Thyroid gland (tissue), 4 donors: ENCODE measurements around the gene PIGQ. TPM values are rescaled to one million over a fixed set of nuclear protein-coding genes. Genes with fewer than 3 reads are reported as not detected.

Source experiments
- DNase-seq, 2 donors: peaks; one replicate each; pipeline ENCODE4 v3.0.0-alpha.2; 2019
- H3K27ac ChIP-seq, 3 donors: fragments of 200-600 bp; sonication (generic); 1 replicate in 2 of 3; 2 replicates in 1 of 3; pipeline ENCODE4 v1.5.1; 2016 to 2019; ENCODE audit warnings: mild to moderate bottlenecking in 1 of 3, moderate library complexity in 1 of 3
- H3K27me3 ChIP-seq: fragments of 200-600 bp; sonication (generic); one replicate; pipeline ENCODE4 v1.5.1; 2019
- H3K36me3 ChIP-seq, 2 donors: fragments of 200-600 bp; sonication (generic); one replicate each; pipeline ENCODE4 v1.5.1; 2016 to 2019
- H3K4me1 ChIP-seq, 2 donors: fragments of 200-600 bp; sonication (generic); one replicate each; pipeline ENCODE4 v1.5.1; 2017 to 2019
- H3K4me3 ChIP-seq, 3 donors: fragments of 200-600 bp; sonication (generic); replicated peaks in 1 of 3; 1 replicate in 2 of 3; 2 replicates in 1 of 3; pipeline ENCODE4 v1.5.1; 2016; ENCODE audit warnings: mild to moderate bottlenecking in 1 of 3
- H3K9me3 ChIP-seq: fragments of 200-600 bp; sonication (generic); one replicate; pipeline ENCODE4 v1.5.1; 2017
- POLR2A ChIP-seq, 2 donors: fragments of 450-650 bp; IDR thresholded peaks; one replicate each; pipeline ENCODE4 v1.6.1; 2017; ENCODE audit warnings: antibody characterized with exemption in 2 of 2, mild to moderate bottlenecking in 2 of 2, moderate library complexity in 1 of 2
- WGBS, 2 donors: methylation state at CpG; one replicate each; pipeline ENCODE4 v1.1.5; 2017; 5-methylcytosine and 5-hydroxymethylcytosine counted together
- intact Hi-C: fragments of 100-400 bp; cut with DNase I; formaldehyde crosslinking; loops from one replicate; pipeline ENCODE4 v1.15.1; 2023
- total RNA-seq, 4 donors: library from RNA; depleted of rRNA; stranded (reverse); fragments of >200 nt; gene quantifications; one replicate each; pipeline ENCODE4 v1.2.3, GENCODE V29; 2016
- TF ChIP-seq, protein P1 (sequence below), 6 experiments: fragments of 200-600 bp in 3 of 6; fragments of 450-650 bp in 3 of 6; sonication (generic) in 3 of 6; IDR thresholded peaks; one replicate each; pipeline ENCODE4 v1.5.1; 2016 to 2019; ENCODE audit warnings: antibody characterized with exemption in 6 of 6, mild to moderate bottlenecking in 2 of 6, inconsistent platforms in 1 of 6, moderate library complexity in 1 of 6

Gene PIGQ
- total RNA-seq, 4 donors from 2014 or later, result 69.6 to 125 (median 108) TPM

DNA sequence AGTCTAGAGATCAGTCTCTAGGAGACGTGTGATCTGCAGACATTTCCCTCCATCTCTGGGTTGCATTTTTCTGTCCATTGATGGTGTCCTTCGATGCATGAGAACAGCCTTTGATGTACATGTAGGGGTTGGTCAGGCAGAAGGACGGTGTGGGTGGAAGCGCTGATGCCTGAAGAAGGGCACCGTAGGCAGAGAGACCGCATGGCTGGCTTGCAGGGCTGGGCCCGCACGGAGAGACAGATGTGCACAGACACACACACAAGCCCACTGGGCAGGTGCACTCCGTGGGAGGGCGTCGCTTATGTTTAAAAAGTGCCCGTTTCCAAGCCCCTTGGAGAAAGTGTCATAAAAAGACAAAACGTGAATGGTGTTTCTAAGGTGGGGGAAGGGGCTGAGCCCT is 45.4 kb downstream of the PIGQ start:
- Histone ChIP-seq H3K27ac (no peak overlapping the region), H3K27me3 (no peaks in the 10 kb centered on the region), H3K4me3 (no peak overlapping the region), H3K36me3 (no peaks in the 10 kb centered on the region), H3K4me1 (peaks cover 0 to 8% of the 10 kb centered on the region in 2 donors), H3K9me3 (no peaks in the 10 kb centered on the region)
- DNase-seq, result no peak
- TF ChIP-seq, protein P1, sequence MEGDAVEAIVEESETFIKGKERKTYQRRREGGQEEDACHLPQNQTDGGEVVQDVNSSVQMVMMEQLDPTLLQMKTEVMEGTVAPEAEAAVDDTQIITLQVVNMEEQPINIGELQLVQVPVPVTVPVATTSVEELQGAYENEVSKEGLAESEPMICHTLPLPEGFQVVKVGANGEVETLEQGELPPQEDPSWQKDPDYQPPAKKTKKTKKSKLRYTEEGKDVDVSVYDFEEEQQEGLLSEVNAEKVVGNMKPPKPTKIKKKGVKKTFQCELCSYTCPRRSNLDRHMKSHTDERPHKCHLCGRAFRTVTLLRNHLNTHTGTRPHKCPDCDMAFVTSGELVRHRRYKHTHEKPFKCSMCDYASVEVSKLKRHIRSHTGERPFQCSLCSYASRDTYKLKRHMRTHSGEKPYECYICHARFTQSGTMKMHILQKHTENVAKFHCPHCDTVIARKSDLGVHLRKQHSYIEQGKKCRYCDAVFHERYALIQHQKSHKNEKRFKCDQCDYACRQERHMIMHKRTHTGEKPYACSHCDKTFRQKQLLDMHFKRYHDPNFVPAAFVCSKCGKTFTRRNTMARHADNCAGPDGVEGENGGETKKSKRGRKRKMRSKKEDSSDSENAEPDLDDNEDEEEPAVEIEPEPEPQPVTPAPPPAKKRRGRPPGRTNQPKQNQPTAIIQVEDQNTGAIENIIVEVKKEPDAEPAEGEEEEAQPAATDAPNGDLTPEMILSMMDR (IDR thresholded peaks at IDR 0.05), result no peak
- no peak for TF ChIP-seq POLR2A (IDR thresholded peaks at IDR 0.05)
- WGBS, 2 donors, result 86 to 87% methylated on average over 13 of the region's 13 CpGs
- intact Hi-C loops, result no loop called here

DNA sequence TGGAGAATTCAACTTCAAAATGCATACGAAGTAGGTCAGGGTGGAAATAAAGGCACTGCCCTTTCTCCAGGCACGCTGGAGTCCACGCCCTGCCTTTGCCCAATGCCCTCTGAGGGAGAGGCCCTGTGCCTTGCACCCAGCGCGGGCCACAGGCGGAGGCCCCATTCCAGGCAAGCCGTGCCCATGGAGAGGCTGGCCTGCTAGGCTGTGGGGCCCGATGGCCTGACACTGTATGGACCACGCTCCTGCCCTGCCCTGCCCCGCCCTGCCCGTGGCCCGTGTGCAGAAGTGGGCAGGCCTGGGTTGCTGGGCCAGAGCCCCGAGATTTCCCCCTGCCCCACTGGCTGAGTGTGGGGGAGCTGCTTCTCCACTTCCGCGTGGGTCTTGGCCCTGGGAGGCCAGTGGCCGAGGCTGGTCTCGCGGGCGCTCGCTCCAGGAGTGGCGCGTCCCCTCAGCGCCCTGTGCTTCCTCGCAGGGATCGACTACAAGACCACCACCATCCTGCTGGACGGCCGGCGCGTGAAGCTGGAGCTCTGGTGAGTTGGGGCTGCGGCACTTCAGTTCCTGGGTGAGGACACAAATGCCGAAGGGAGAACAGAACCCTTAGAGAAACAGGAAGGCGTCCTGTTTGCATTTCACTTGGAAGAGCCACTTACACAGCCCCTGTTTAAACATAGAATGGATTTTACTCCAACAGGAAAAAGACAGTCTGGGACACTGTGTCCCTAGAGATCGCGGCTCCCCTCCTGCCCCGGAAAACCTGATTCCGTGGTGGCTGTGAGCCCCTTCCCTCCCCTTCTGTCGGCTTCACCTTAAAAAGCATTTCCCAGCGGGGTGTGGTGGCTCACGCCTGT is 47.2 kb downstream of the PIGQ start:
- no peaks in the 10 kb centered on the region for H3K36me3 ChIP-seq
- no peak for DNase-seq
- TF ChIP-seq POLR2A (IDR thresholded peaks at IDR 0.05), result no peak
- TF ChIP-seq, protein P1 (IDR thresholded peaks at IDR 0.05), result no peak
- no peak overlapping the region for H3K4me3 ChIP-seq
- no peaks in the 10 kb centered on the region for H3K9me3 ChIP-seq
- H3K4me1 ChIP-seq, result peaks cover 0 to 6% of the 10 kb centered on the region in 2 donors
- intact Hi-C loops, result no loop called here
- H3K27me3 ChIP-seq, result no peaks in the 10 kb centered on the region
- 86 to 89% methylated on average over 23 to 31 of the region's 39 CpGs for WGBS, 2 donors
- H3K27ac ChIP-seq, result no peak overlapping the region

DNA sequence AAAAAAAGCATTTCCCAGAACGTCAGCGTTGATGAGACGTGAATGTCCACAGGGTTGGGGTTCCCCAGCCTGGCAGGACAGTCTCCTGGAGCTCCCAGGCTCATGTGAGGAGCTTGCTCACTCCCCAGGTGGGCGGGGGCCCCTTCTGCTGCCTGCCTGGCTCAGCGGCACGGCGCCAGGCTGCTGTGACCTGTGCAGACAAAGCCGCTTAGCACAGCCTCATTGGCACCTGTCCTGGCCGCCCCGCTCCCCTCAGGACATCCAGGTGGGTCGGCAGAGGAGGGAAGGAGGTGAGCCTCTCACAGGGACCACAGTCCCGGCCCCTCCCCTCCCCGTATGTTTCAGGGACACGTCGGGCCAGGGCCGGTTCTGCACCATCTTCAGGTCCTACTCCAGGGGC is 48.1 kb downstream of the PIGQ start:
- intact Hi-C loops, result no loop called here
- Histone ChIP-seq H3K9me3 (no peaks in the 10 kb centered on the region), H3K4me3 (no peak overlapping the region), H3K4me1 (peaks cover 0 to 8% of the 10 kb centered on the region in 2 donors), H3K27me3 (no peaks in the 10 kb centered on the region), H3K36me3 (no peaks in the 10 kb centered on the region), H3K27ac (no peak overlapping the region)
- TF ChIP-seq, protein P1 (IDR thresholded peaks at IDR 0.05), result no peak
- no peak for TF ChIP-seq POLR2A (IDR thresholded peaks at IDR 0.05)
- no peak for DNase-seq
- WGBS, 2 donors, result 61 to 63% methylated on average over 10 to 11 of the region's 16 CpGs

DNA sequence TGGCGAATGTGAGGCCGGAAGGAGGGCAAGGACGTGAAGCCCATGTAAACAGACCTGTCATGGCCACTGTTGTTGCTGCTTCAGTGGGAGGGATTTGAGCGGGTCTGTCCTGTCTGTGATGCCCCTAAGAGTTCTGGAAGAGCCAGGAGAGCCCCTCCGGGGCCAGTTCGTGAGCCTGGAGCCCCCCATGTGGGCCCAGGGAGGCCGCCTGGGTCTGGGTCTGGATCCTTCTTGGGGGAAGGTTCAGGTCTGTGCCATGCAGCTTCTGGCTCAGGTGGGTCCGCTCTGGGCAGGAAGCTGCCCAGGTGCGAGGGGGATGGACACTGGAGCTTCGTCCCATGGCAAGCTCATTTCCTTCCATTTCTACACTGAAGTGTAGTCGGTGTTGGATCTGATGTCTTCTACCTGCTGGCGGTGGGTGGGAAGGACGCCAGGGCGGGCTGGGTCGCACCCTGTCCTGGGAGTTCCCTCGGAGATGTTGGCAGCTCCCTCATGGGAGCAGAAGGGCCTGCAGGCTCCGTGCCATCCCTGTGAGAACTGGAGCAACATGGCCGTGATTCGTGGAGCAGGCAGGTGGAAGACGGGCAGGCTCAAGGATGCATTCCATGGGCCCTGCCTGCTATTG is 49.8 kb downstream of the PIGQ start:
- Histone ChIP-seq H3K27ac (no peak overlapping the region), H3K27me3 (no peaks in the 10 kb centered on the region), H3K36me3 (no peaks in the 10 kb centered on the region), H3K4me1 (peaks cover 0 to 8% of the 10 kb centered on the region in 2 donors), H3K4me3 (no peak overlapping the region), H3K9me3 (no peaks in the 10 kb centered on the region)
- intact Hi-C loops, result no loop called here
- WGBS, 2 donors, result 92 to 93% methylated on average over 14 to 20 of the region's 20 CpGs
- TF ChIP-seq, protein P1 (IDR thresholded peaks at IDR 0.05), result no peak
- no peak for TF ChIP-seq POLR2A (IDR thresholded peaks at IDR 0.05)
- DNase-seq, result no peak
